ENCODE data around the gene PSPN. TPM values are rescaled to one million over a fixed set of nuclear protein-coding genes. Genes with fewer than 3 reads are reported as not detected.

Gene PSPN
- total RNA-seq, 2 donors from 2014 or later = 1.9 to 2.8 TPM

- H3K36me3 Mint-ChIP-seq (ENCODE audit: low read depth) = no peaks in the 10 kb centered on the region
- H3K27ac Mint-ChIP-seq = peak overlapping the region; percentile 70
- H3K27me3 Mint-ChIP-seq = no peaks in the 10 kb centered on the region
- H3K9me3 Mint-ChIP-seq = no peaks in the 10 kb centered on the region
- peak; percentile 65 for ATAC-seq (replicated peaks)
- H3K4me1 Mint-ChIP-seq = peaks cover 5% of the 10 kb centered on the region
- peak overlapping the region; percentile 29 for H3K4me3 Mint-ChIP-seq
Measured at GRCh38 chr19:6343462-6343861, 32.3 kb downstream of the PSPN start.

- Mint-ChIP-seq H3K27me3 (no peaks in the 10 kb centered on the region), H3K4me3 (no peak overlapping the region), H3K4me1 (peaks cover 5% of the 10 kb centered on the region), H3K36me3 (ENCODE audit: low read depth) (no peaks in the 10 kb centered on the region), H3K27ac (peak overlapping the region; percentile 54), H3K9me3 (no peaks in the 10 kb centered on the region)
- ATAC-seq (replicated peaks) = peak; percentile 42
Measured at GRCh38 chr19:6340493-6341201, 35.1 kb downstream of the PSPN start.

GRCh38 chr19:6334490-6335285 lies 41.0 kb downstream of the PSPN start:
- Mint-ChIP-seq H3K36me3 (ENCODE audit: low read depth) (no peaks in the 10 kb centered on the region), H3K9me3 (no peaks in the 10 kb centered on the region), H3K27ac (no peak overlapping the region), H3K27me3 (no peaks in the 10 kb centered on the region), H3K4me3 (no peak overlapping the region), H3K4me1 (no peaks in the 10 kb centered on the region)
- ATAC-seq (replicated peaks) = no peak

- Mint-ChIP-seq H3K36me3 (ENCODE audit: low read depth) (no peaks in the 10 kb centered on the region), H3K4me1 (no peaks in the 10 kb centered on the region), H3K9me3 (no peaks in the 10 kb centered on the region), H3K4me3 (no peak within 1 kb of the TSS), H3K27ac (no peak within 1 kb of the TSS), H3K27me3 (no peaks in the 10 kb centered on the region)
- no peak for ATAC-seq (replicated peaks)
Measured at GRCh38 chr19:6333439-6333838, 42.3 kb downstream of the PSPN start, which contains the start of gene ACER1. Gene ACER1 (minus strand): TSS chr19:6333612. CDS start chr19:6333551, 61 bp downstream.

GRCh38 chr19:6326815-6327214 lies 48.9 kb downstream of the PSPN start:
- H3K4me3 Mint-ChIP-seq = no peak overlapping the region
- no peaks in the 10 kb centered on the region for H3K27me3 Mint-ChIP-seq
- no peaks in the 10 kb centered on the region for H3K4me1 Mint-ChIP-seq
- H3K9me3 Mint-ChIP-seq = no peaks in the 10 kb centered on the region
- H3K27ac Mint-ChIP-seq = no peak overlapping the region
- no peaks in the 10 kb centered on the region for H3K36me3 Mint-ChIP-seq (ENCODE audit: low read depth)
- no peak for ATAC-seq (replicated peaks)

- Mint-ChIP-seq H3K27ac (no peak overlapping the region), H3K4me3 (no peak overlapping the region), H3K9me3 (no peaks in the 10 kb centered on the region), H3K36me3 (ENCODE audit: low read depth) (no peaks in the 10 kb centered on the region), H3K4me1 (no peaks in the 10 kb centered on the region), H3K27me3 (no peaks in the 10 kb centered on the region)
- no peak for ATAC-seq (replicated peaks)
Measured at GRCh38 chr19:6325614-6326013, 50.1 kb downstream of the PSPN start.

Other genes starting within 250 kb of the PSPN start
- gene ACSBG2, start 240.3 kb downstream of the PSPN start, total RNA-seq = not detected
- 10 to 100 TPM; 31.3 to 51.8 TPM for gene MLLT1, start 96.0 kb downstream of the PSPN start, total RNA-seq
- not detected for gene ACER1, start 42.3 kb downstream of the PSPN start, total RNA-seq
- gene CLPP, start 14.4 kb downstream of the PSPN start, total RNA-seq = 100 to 1,000 TPM; 153 to 217 TPM
- gene ALKBH7, start 3.1 kb downstream of the PSPN start, total RNA-seq = 10 to 100 TPM; 41.1 to 69.7 TPM
- 10 to 100 TPM; 53.8 to 56.1 TPM for gene GTF2F1, start 17.2 kb upstream of the PSPN start, total RNA-seq
- gene KHSRP, start 48.9 kb upstream of the PSPN start, total RNA-seq = 100 to 1,000 TPM; 214 to 354 TPM
- not detected for gene SLC25A41, start 57.8 kb upstream of the PSPN start, total RNA-seq
- 1 to 10 TPM; 7.8 to 7.9 TPM for gene SLC25A23, start 83.9 kb upstream of the PSPN start, total RNA-seq
- 1 to 10 TPM in 1 of 2 donors, not detected in 1; 2.2 TPM for gene CRB3, start 88.3 kb upstream of the PSPN start, total RNA-seq
- 10 to 100 TPM; 64.3 to 73.2 TPM for gene DENND1C, start 105.9 kb upstream of the PSPN start, total RNA-seq
- 1 to 10 TPM; 2.6 to 2.7 TPM for gene TUBB4A, start 126.4 kb upstream of the PSPN start, total RNA-seq
- 1 to 10 TPM; 2.9 to 6.0 TPM for gene TNFSF9, start 155.1 kb upstream of the PSPN start, total RNA-seq
- 10 to 100 TPM; 41.1 to 53.1 TPM for gene CD70, start 215.2 kb upstream of the PSPN start, total RNA-seq